Epithelial cell of esophagus (primary cell): Measurements from ENCODE around the gene UGT2A3.
"Not testable (repeated sequence)": the region's sequence is repeated elsewhere in the genome, so short reads cannot be mapped to it uniquely, and the experiment has no call there.

Experiments
- DNase-seq: peaks from one replicate; pipeline ENCODE4 v3.0.0; 2010; ENCODE audit warnings: low read depth
- H3K4me3 ChIP-seq: 2 replicates; pipeline ENCODE4 v1.5.1; 2011; ENCODE audit warnings: mild to moderate bottlenecking, low read length, control low read depth
- TF ChIP-seq, protein P1 (sequence below): IDR thresholded peaks from 2 replicates; pipeline ENCODE4 v1.5.1; 2011; ENCODE audit warnings: low read depth, mild to moderate bottlenecking, low read length, control low read depth, inconsistent platforms; ENCODE audit not compliant: insufficient read depth; ENCODE audit errors: missing control alignments

UGT2A3 gene

DNA sequence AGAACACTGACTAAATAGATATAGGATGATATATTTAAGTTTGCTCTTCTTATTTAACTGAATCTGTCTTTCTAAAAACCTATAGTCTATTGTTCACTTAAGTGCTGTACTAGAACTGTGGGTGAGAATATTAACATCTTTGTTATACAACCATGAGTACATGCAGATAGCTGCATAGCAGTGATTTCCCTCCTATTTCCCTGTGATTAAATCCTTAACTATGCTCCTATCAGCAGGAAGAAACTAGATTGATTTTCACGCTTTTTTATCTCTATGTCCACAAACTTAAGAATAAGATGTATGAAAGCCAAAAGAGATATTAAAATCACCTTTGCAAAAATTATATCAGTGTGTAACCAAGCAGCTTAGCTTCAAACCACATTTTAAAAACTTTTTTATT is 11.3 kb upstream of the UGT2A3 start:
- DNase-seq, result peak; percentile 3
- no peak overlapping the region for H3K4me3 ChIP-seq
- TF ChIP-seq, protein P1, sequence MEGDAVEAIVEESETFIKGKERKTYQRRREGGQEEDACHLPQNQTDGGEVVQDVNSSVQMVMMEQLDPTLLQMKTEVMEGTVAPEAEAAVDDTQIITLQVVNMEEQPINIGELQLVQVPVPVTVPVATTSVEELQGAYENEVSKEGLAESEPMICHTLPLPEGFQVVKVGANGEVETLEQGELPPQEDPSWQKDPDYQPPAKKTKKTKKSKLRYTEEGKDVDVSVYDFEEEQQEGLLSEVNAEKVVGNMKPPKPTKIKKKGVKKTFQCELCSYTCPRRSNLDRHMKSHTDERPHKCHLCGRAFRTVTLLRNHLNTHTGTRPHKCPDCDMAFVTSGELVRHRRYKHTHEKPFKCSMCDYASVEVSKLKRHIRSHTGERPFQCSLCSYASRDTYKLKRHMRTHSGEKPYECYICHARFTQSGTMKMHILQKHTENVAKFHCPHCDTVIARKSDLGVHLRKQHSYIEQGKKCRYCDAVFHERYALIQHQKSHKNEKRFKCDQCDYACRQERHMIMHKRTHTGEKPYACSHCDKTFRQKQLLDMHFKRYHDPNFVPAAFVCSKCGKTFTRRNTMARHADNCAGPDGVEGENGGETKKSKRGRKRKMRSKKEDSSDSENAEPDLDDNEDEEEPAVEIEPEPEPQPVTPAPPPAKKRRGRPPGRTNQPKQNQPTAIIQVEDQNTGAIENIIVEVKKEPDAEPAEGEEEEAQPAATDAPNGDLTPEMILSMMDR, result no peak

DNA sequence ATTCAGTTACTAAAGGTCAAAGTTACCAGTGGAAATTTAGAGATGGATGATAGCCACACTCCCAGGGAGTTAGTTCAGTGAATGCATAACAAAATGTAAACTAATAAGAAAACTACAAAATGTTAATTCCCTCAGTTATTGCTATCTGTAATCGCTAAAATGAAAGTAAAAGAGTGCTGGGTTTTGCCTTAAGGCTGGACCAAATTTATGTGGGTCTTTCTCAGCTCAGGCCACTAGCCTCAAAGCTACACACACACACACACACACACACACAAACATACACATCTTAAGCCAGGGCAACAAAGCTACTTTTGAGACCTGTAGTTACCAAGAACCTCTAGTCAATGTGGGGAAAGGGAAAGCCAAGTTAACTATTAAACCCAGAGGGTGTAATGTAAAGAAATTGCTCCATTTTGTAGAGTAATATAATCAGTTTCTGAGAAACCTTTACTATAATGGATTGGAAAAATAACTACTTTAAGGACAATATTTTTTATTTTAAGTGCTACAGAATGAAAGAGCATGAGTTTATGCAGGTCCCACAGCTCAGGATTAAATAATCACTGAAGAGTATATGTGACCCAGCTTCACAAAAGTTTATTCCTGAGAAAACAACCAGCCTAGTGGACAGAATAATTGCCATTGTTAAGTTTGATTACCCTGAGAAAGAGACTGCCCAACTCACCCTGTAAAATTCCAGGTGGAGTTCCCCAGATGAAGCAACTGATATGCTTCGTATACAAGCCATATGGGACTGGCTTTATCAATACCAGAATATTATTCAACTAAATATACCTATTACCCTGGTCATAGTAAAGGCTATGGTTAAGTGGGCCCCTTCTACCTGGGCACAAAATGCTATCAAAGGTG is 8.9 kb upstream of the UGT2A3 start:
- TF ChIP-seq, protein P1, result no peak
- DNase-seq, result no peak
- H3K4me3 ChIP-seq, result no peak overlapping the region

DNA sequence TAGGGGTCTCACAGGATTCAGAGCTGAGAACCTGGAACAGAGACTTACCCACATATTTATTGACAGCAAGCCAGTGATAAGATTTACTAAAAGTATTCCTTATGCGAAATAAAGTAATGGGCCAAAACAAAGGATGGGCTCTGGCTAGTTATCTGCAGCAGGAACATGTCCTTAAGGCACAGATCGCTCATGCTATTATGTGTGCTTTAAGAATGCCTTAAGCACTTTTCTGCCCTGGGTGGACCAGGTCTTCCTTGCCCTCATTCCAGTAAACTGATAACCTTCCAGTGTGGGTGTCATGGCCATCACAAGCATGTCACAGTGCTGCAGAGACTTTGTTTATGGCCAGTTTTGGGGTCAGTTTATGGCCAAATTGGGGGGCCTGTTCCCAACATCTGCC is 7.5 kb upstream of the UGT2A3 start:
- not testable (repeated sequence) for H3K4me3 ChIP-seq, DNase-seq

DNA sequence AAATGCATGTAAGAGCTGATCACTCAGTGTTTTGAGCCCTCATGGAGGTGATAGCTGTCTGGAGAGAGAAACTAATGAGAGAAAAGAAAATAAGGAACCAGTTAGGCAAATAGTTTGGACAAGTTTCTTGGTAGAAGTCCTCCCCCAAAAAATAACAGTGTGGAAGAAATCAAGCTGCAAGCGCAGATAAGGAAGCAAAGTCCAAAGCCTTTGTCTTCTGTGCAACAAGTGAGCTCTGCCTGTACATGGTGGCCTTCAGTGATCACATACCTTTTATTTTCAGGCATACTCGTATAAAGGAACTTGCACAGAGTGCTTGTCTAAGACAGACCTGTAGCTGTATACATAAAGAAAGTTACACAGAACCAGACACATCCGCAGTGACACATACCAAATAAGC is 2.5 kb upstream of the UGT2A3 start:
- no peak overlapping the region for H3K4me3 ChIP-seq
- DNase-seq, result no peak
- TF ChIP-seq, protein P1, result no peak

DNA sequence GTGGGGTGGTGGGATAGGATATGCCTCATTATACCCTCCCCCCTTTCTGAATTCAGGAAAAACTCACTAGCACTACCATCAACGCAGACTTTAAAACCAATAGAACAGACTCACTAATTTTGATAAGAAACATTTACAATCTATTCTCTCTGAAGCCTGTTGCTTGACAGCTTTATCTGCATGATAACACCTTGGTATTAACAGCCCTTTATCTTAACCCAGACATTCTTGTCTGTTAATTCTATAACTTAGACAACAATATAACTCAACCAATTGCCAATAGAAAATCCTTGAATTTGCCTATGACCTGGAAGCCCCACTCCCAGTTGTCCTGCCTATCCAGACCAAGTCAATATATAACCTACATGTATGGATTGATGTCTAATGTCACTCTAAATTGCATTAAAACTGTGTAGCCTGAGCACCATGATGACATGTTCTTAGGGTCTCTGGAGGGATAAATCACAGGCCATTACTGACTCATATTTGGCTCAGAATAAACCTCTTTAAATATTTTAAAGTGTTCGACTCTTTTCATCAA is 1.5 kb upstream of the UGT2A3 start:
- no peak for DNase-seq
- no peak overlapping the region for H3K4me3 ChIP-seq
- TF ChIP-seq, protein P1, result no peak

DNA sequence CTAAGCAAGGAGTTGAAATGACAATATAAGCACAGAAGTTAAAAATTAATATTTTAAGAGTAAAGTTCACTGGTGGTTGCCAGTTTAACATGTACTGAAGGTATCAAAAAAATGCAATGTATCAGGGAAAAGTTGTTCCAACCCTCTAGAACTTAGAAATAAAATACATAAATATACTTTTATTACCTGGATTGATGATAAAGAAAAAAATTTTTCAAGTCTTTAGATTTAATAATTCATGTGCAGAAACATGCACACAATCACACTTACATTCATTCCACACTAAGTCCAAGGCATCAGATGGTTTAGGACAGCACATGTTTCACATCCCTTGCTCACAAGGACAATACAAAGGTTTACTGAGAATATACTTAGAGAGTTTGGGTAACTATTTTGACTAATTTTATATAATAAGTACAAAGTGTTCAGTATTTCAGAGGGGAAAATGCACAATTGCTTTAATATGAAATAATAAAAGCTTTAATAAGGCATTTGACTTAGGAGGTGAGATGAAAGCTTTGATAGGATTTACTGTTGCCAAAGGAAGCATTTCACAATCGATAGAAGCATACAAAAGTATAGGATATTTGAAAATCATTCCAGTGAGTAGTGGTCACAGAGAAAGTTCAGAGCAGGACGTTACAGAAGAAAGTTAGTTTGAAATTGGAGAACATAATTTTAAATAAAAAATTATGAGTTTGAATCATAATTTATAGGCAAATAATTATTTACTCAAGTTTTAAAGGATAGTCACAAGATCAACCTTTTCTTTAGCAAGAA is 392 bp upstream of the UGT2A3 start:
- no peak overlapping the region for H3K4me3 ChIP-seq
- DNase-seq, result no peak
- TF ChIP-seq, protein P1, result no peak

DNA sequence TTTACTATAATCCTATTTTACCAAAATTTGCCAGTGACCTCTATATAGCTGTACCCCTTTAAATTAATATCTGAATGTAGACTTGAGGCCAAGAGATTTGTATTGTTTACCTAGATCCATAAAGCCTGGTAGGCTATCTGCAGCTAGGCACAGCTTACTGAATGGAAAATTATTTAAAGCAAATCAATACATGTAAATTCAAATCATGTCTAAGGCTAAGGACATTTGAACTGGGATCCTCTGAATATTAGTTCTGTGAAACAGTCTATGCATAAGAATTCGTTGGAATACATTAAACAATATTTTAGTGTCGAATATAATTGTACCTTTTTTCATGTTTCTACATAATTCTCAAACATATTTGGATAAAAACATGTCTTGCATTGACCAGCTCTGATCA is 1.6 kb downstream of the UGT2A3 start:
- TF ChIP-seq, protein P1, result no peak
- no peak overlapping the region for H3K4me3 ChIP-seq

More for the DNA sequence above, 1.6 kb downstream of the UGT2A3 start:
- DNase-seq, result no peak
